ENCODE results near the gene TSSK6. TPM values are rescaled to one million over a fixed set of nuclear protein-coding genes. Genes with fewer than 3 reads are reported as not detected.

TSSK6 gene
- total and polyA plus RNA-seq, 4 donors: 0.21 to 2.3 (median 1.1) TPM

GRCh38 chr19:19502281-19502680, 13.1 kb downstream of the TSSK6 start:
- H3K27me3 ChIP-seq (ENCODE audit: control insufficient read depth in 4 of 4, insufficient read depth in 4 of 4, low read length in 3 of 4): no peaks in the 10 kb centered on the region
- DNase-seq (ENCODE audit: low spot score): no peak
- no peak overlapping the region for H3K27ac ChIP-seq (ENCODE audit: low read depth in 1 of 2, low read length in 2 of 2)
- no peaks in the 10 kb centered on the region for H3K9me3 ChIP-seq (ENCODE audit: control insufficient read depth in 4 of 4, low read length in 3 of 4)
- no peaks in the 10 kb centered on the region for H3K4me1 ChIP-seq (ENCODE audit: control insufficient read depth in 4 of 4, insufficient read depth in 4 of 4, low read length in 3 of 4)
- peaks cover 21 to 94% (median 50%) of the 10 kb centered on the region in 4 donors for H3K36me3 ChIP-seq (ENCODE audit: control insufficient read depth in 4 of 4, insufficient read depth in 3 of 4, low read depth in 1 of 4, low read length in 3 of 4)
- 96% methylated on average over 19 of the region's 19 CpGs for WGBS
- H3K9ac ChIP-seq (ENCODE audit: low read depth in 1 of 2, low read length in 2 of 2): no peak overlapping the region
- TF ChIP-seq TAF1 (conservative IDR thresholded peaks at IDR 0.05): no peak
- TF ChIP-seq JUND (IDR thresholded peaks at IDR 0.05): no peak
- TF ChIP-seq FOXA1 (IDR thresholded peaks at IDR 0.05): no peak
- TF ChIP-seq, protein P1, sequence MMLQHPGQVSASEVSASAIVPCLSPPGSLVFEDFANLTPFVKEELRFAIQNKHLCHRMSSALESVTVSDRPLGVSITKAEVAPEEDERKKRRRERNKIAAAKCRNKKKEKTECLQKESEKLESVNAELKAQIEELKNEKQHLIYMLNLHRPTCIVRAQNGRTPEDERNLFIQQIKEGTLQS (IDR thresholded peaks at IDR 0.05): no peak
- no peak for TF ChIP-seq FOXA2 (IDR thresholded peaks at IDR 0.05)
- no peak overlapping the region for H3K4me3 ChIP-seq (ENCODE audit: low read depth in 1 of 3, low read length in 3 of 3)

DNA sequence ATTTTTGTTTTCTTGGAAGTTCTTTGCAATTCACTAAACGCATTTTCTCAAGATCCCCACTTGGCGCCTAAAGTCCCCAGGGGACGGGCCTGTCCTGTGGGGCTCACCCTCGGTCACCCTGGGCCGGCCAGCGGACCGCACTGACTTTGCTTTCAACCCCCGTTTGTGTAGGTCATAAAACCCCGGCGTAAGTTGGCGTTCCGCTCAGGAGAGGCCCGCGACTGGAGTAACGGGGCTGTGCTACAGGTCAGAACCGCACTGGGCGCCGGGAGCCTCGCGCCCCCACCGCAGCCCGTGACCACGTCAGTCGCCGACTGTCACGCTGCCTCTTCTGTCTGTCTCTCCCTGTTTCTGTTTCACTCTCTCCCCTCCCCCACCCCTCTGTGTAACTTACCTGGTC, 13.6 kb downstream of the TSSK6 start:
- no peaks in the 10 kb centered on the region for H3K27me3 ChIP-seq (ENCODE audit: control insufficient read depth in 4 of 4, insufficient read depth in 4 of 4, low read length in 3 of 4)
- TF ChIP-seq EGR1 (IDR thresholded peaks at IDR 0.05; ENCODE audit: low read depth in 2 of 2) (no peak), HNF4A (conservative IDR thresholded peaks at IDR 0.05) (no peak)
- H3K4me3 ChIP-seq (ENCODE audit: low read depth in 1 of 3, low read length in 3 of 3): no peak overlapping the region
- no peaks in the 10 kb centered on the region for H3K4me1 ChIP-seq (ENCODE audit: control insufficient read depth in 4 of 4, insufficient read depth in 4 of 4, low read length in 3 of 4)
- H3K9me3 ChIP-seq (ENCODE audit: control insufficient read depth in 4 of 4, low read length in 3 of 4): no peaks in the 10 kb centered on the region
- no peak overlapping the region for H3K27ac ChIP-seq (ENCODE audit: low read depth in 1 of 2, low read length in 2 of 2)
- no peak overlapping the region for H3K9ac ChIP-seq (ENCODE audit: low read depth in 1 of 2, low read length in 2 of 2)
- WGBS: 98% methylated on average over 26 of the region's 26 CpGs
- peaks cover 21 to 94% (median 52%) of the 10 kb centered on the region in 4 donors for H3K36me3 ChIP-seq (ENCODE audit: control insufficient read depth in 4 of 4, insufficient read depth in 3 of 4, low read depth in 1 of 4, low read length in 3 of 4)
- no peak for DNase-seq (ENCODE audit: low spot score)

DNA sequence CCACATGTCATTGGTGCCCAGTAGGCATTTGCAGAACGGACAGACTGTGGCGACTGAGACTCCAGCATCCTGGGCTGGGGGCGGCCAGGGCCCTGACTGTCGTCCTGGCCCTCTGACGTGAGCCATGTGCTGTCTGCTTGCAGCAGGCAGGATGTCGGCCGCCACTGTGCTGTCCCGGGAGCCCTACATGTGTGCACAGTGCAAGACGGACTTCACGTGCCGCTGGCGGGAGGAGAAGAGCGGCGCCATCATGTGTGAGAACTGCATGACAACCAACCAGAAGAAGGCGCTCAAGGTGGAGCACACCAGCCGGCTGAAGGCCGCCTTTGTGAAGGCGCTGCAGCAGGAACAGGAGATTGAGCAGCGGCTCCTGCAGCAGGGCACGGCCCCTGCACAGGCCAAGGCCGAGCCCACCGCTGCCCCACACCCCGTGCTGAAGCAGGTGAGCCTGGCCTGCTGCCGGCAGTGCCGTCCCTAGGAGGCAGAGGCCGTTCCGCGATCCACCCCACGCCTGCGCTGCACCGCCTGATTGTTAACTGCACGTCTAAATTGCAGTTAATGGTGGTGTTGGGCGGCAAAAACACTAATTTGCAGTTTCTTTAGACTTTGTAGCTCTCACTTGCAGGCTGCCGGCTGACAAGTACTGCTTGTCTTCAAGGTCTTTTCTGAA, 14.2 kb downstream of the TSSK6 start:
- TF ChIP-seq GABPA (IDR thresholded peaks at IDR 0.05 in 1 of 2, conservative IDR thresholded peaks at IDR 0.05 in 1 of 2): no peak
- TF ChIP-seq HNF4G (IDR thresholded peaks at IDR 0.05): no peak
- no peak for DNase-seq (ENCODE audit: low spot score)
- no peak overlapping the region for H3K4me3 ChIP-seq (ENCODE audit: low read depth in 1 of 3, low read length in 3 of 3)
- H3K9me3 ChIP-seq (ENCODE audit: control insufficient read depth in 4 of 4, low read length in 3 of 4): no peaks in the 10 kb centered on the region
- H3K9ac ChIP-seq (ENCODE audit: low read depth in 1 of 2, low read length in 2 of 2): no peak overlapping the region
- H3K27me3 ChIP-seq (ENCODE audit: control insufficient read depth in 4 of 4, insufficient read depth in 4 of 4, low read length in 3 of 4): no peaks in the 10 kb centered on the region
- H3K4me1 ChIP-seq (ENCODE audit: control insufficient read depth in 4 of 4, insufficient read depth in 4 of 4, low read length in 3 of 4): no peaks in the 10 kb centered on the region
- no peak overlapping the region for H3K27ac ChIP-seq (ENCODE audit: low read depth in 1 of 2, low read length in 2 of 2)
- WGBS: 95% methylated on average over 34 of the region's 34 CpGs
- H3K36me3 ChIP-seq (ENCODE audit: control insufficient read depth in 4 of 4, insufficient read depth in 3 of 4, low read depth in 1 of 4, low read length in 3 of 4): peaks cover 16 to 96% (median 52%) of the 10 kb centered on the region in 4 donors

GRCh38 chr19:19499272-19499995, 15.9 kb downstream of the TSSK6 start:
- no peaks in the 10 kb centered on the region for H3K9me3 ChIP-seq (ENCODE audit: control insufficient read depth in 4 of 4, low read length in 3 of 4)
- H3K4me1 ChIP-seq (ENCODE audit: control insufficient read depth in 4 of 4, insufficient read depth in 4 of 4, low read length in 3 of 4): peaks cover 0 to 3% (median under 1%) of the 10 kb centered on the region in 4 donors
- WGBS: 95% methylated on average over 18 of the region's 18 CpGs
- H3K4me3 ChIP-seq (ENCODE audit: low read depth in 1 of 3, low read length in 3 of 3): no peak overlapping the region
- no peak overlapping the region for H3K9ac ChIP-seq (ENCODE audit: low read depth in 1 of 2, low read length in 2 of 2)
- no peak for DNase-seq (ENCODE audit: low spot score)
- peaks cover 11 to 89% (median 51%) of the 10 kb centered on the region in 4 donors for H3K36me3 ChIP-seq (ENCODE audit: control insufficient read depth in 4 of 4, insufficient read depth in 3 of 4, low read depth in 1 of 4, low read length in 3 of 4)
- H3K27ac ChIP-seq (ENCODE audit: low read depth in 1 of 2, low read length in 2 of 2): no peak overlapping the region
- TF ChIP-seq, protein P1 (IDR thresholded peaks at IDR 0.05): no peak
- TF ChIP-seq FOXA2 (IDR thresholded peaks at IDR 0.05) (no peak), HNF4G (IDR thresholded peaks at IDR 0.05) (no peak), RAD21 (IDR thresholded peaks at IDR 0.05) (no peak), FOXA1 (IDR thresholded peaks at IDR 0.05) (no peak), SP1 (IDR thresholded peaks at IDR 0.05) (no peak), JUND (IDR thresholded peaks at IDR 0.05) (no peak), TAF1 (conservative IDR thresholded peaks at IDR 0.05) (no peak), GABPA (IDR thresholded peaks at IDR 0.05 in 1 of 2, conservative IDR thresholded peaks at IDR 0.05 in 1 of 2) (no peak), RXRA (IDR thresholded peaks at IDR 0.05) (no peak)
- TF ChIP-seq, protein P2, sequence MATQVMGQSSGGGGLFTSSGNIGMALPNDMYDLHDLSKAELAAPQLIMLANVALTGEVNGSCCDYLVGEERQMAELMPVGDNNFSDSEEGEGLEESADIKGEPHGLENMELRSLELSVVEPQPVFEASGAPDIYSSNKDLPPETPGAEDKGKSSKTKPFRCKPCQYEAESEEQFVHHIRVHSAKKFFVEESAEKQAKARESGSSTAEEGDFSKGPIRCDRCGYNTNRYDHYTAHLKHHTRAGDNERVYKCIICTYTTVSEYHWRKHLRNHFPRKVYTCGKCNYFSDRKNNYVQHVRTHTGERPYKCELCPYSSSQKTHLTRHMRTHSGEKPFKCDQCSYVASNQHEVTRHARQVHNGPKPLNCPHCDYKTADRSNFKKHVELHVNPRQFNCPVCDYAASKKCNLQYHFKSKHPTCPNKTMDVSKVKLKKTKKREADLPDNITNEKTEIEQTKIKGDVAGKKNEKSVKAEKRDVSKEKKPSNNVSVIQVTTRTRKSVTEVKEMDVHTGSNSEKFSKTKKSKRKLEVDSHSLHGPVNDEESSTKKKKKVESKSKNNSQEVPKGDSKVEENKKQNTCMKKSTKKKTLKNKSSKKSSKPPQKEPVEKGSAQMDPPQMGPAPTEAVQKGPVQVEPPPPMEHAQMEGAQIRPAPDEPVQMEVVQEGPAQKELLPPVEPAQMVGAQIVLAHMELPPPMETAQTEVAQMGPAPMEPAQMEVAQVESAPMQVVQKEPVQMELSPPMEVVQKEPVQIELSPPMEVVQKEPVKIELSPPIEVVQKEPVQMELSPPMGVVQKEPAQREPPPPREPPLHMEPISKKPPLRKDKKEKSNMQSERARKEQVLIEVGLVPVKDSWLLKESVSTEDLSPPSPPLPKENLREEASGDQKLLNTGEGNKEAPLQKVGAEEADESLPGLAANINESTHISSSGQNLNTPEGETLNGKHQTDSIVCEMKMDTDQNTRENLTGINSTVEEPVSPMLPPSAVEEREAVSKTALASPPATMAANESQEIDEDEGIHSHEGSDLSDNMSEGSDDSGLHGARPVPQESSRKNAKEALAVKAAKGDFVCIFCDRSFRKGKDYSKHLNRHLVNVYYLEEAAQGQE (IDR thresholded peaks at IDR 0.05): no peak
- TF ChIP-seq, protein P3, sequence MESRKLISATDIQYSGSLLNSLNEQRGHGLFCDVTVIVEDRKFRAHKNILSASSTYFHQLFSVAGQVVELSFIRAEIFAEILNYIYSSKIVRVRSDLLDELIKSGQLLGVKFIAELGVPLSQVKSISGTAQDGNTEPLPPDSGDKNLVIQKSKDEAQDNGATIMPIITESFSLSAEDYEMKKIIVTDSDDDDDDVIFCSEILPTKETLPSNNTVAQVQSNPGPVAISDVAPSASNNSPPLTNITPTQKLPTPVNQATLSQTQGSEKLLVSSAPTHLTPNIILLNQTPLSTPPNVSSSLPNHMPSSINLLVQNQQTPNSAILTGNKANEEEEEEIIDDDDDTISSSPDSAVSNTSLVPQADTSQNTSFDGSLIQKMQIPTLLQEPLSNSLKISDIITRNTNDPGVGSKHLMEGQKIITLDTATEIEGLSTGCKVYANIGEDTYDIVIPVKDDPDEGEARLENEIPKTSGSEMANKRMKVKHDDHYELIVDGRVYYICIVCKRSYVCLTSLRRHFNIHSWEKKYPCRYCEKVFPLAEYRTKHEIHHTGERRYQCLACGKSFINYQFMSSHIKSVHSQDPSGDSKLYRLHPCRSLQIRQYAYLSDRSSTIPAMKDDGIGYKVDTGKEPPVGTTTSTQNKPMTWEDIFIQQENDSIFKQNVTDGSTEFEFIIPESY (IDR thresholded peaks at IDR 0.05): no peak
- TF ChIP-seq, protein P4, sequence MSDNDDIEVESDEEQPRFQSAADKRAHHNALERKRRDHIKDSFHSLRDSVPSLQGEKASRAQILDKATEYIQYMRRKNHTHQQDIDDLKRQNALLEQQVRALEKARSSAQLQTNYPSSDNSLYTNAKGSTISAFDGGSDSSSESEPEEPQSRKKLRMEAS (IDR thresholded peaks at IDR 0.05): no peak
- no peaks in the 10 kb centered on the region for H3K27me3 ChIP-seq (ENCODE audit: control insufficient read depth in 4 of 4, insufficient read depth in 4 of 4, low read length in 3 of 4)

Measured in liver (tissue), 9 donors.